ENCODE measurements around the gene DAPK2.

GRCh38 chr15:63982381-63982854 is 63.9 kb downstream of the DAPK2 start:
- TF ChIP-seq GATA3 (IDR thresholded peaks at IDR 0.05; ENCODE audit: low read depth, low read length) (no peak), GATA2 (IDR thresholded peaks at IDR 0.05; ENCODE audit: low read depth, low read length) (no peak)

Data from SH-SY5Y (cell line).